Endodermal cell (in vitro differentiated cells): ENCODE results near the gene DNAH5. TPM values are rescaled to one million over a fixed set of nuclear protein-coding genes. Genes with fewer than 3 reads are reported as not detected.

Experiments
- DNase-seq: peaks from one replicate; pipeline ENCODE4 v3.0.0-alpha.2; 2017
- H3K27ac ChIP-seq: 2 replicates; pipeline ENCODE4 v1.5.1; 2013; ENCODE audit warnings: mild to moderate bottlenecking, low read depth, low read length, moderate library complexity
- H3K27me3 ChIP-seq: 2 replicates; pipeline ENCODE4 v1.6.1; 2013; ENCODE audit warnings: mild to moderate bottlenecking, low read length, moderate library complexity; ENCODE audit not compliant: insufficient read depth, control insufficient read depth, poor library complexity, severe bottlenecking
- H3K36me3 ChIP-seq: 2 replicates; pipeline ENCODE4 v1.7.0; 2013; ENCODE audit warnings: mild to moderate bottlenecking, low read length, moderate library complexity; ENCODE audit not compliant: control insufficient read depth, insufficient read depth
- H3K4me1 ChIP-seq: one replicate; pipeline ENCODE4 v1.7.0; 2013; ENCODE audit warnings: low read length; ENCODE audit not compliant: control insufficient read depth, insufficient read depth
- H3K4me3 ChIP-seq: 2 replicates; pipeline ENCODE4 v1.5.1; 2013; ENCODE audit warnings: mild to moderate bottlenecking, low read length, moderate library complexity
- H3K9ac ChIP-seq: 2 replicates; pipeline ENCODE4 v1.6.1; 2013; ENCODE audit warnings: mild to moderate bottlenecking, low read length, moderate library complexity; ENCODE audit not compliant: poor library complexity, severe bottlenecking; ENCODE audit errors: extremely low read depth
- H3K9me3 ChIP-seq: 2 replicates; pipeline ENCODE4 v1.6.1; 2013; ENCODE audit warnings: mild to moderate bottlenecking, low read length, moderate library complexity; ENCODE audit not compliant: control insufficient read depth
- H3K27ac Mint-ChIP-seq: 2 replicates; pipeline ENCODE4 v1.8.0; 2020; ENCODE audit warnings: mixed read lengths
- H3K27me3 Mint-ChIP-seq: 2 replicates; pipeline ENCODE4 v1.8.0; 2021; ENCODE audit warnings: mild to moderate bottlenecking, mixed read lengths; ENCODE audit not compliant: insufficient read depth
- H3K36me3 Mint-ChIP-seq: 2 replicates; pipeline ENCODE4 v1.8.0; 2020; ENCODE audit warnings: low read depth, mixed read lengths
- H3K4me1 Mint-ChIP-seq: 2 replicates; pipeline ENCODE4 v1.8.0; 2020; ENCODE audit warnings: mixed read lengths
- H3K4me3 Mint-ChIP-seq: 2 replicates; pipeline ENCODE4 v1.8.0; 2020; ENCODE audit warnings: mild to moderate bottlenecking, moderate library complexity, mixed read lengths
- H3K9me3 Mint-ChIP-seq: 2 replicates; pipeline ENCODE4 v1.8.0; 2020; ENCODE audit warnings: mild to moderate bottlenecking, mixed read lengths
- WGBS, 2 experiments: methylation state at CpG; one replicate each; pipeline versions ENCODE4 v1.1.5 to v1.1.7; 2013; ENCODE audit warnings: missing lambda C conversion rate in 2 of 2, mixed read lengths in 1 of 2; ENCODE audit not compliant: insufficient coverage in 1 of 2, insufficient read length in 1 of 2; 5-methylcytosine and 5-hydroxymethylcytosine counted together
- total RNA-seq, 2 donors: library from RNA; stranded (reverse); fragmentation: NEBNext Ultra II Directional in 1 of 2; extraction: Animal tissue kit (Norgen Biotek cat#: 25700) in 1 of 2; gene quantifications; 2 replicates in 1 of 2; 3 replicates in 1 of 2; pipeline ENCODE4 v1.2.1, GENCODE V29; 2021
- TF ChIP-seq, protein P1 (sequence below): fragments of 200-600 bp; sonication (generic); conservative IDR thresholded peaks from 2 replicates; pipeline ENCODE4 v1.5.0; 2021; ENCODE audit warnings: antibody characterized with exemption, mild to moderate bottlenecking

Gene DNAH5
- total RNA-seq, 2 donors from 2014 or later, result 0.84 to 1.8 TPM

DNA sequence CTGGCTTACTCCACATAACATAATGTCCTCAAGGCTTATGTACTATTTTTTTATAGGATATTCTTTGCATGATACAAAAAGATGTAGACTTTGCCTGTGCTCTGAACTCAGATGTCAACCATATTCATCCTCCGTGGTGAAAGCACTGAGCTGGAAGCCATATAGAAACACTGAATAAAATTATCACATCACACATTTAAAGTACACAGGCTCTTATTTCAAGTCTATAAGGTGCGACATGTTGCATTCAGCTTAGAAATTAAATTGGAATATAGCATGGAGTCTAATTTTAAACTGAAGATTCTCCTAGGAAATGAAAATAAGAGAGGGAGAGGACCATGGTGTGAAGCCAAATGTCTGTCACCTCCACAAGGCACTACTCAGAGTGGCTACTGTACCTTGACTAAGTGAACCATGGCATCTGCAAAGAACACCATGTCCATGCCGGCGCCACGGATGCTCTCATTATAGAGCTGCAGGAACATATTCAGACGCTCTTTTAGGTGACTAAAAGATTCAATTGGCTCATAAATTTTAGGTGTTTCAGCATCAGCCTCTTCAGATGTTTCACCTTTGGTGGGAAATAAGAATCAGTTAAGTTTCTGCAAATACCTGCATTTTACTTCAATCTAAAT lies 158.6 kb downstream of the DNAH5 start:
- 93 to 97% methylated on average over 4 to 6 of the region's 6 CpGs for WGBS, 2 experiments

DNA sequence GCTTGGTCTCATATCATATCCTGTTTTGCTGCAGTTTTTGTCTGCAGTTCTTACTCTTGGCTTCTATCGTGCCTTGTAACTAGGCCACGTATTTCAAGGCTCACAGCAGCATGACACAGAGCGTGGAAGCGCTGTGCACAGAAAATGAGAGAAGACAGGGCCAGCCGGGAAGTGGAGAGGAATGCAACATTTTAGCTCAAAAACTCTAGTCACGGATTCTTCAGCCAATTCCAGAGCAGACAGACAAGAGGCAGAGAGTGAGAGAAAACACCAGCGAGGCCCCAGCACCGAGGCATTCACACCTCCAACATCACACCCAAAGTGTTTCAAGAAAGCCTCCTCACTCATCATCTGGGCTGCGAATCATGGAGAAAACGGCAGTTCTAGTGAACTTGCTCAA lies 160.8 kb downstream of the DNAH5 start:
- no peak overlapping the region for H3K27ac Mint-ChIP-seq

More for the DNA sequence above, 158.6 kb downstream of the DNAH5 start:
- peaks cover 13% of the 10 kb centered on the region for H3K9me3 ChIP-seq
- H3K27ac Mint-ChIP-seq, result no peak overlapping the region
- H3K4me3 Mint-ChIP-seq, result no peak overlapping the region
- H3K36me3 ChIP-seq, result no peaks in the 10 kb centered on the region
- H3K4me3 ChIP-seq, result no peak overlapping the region
- no peak overlapping the region for H3K9ac ChIP-seq
- no peak for DNase-seq
- TF ChIP-seq, protein P1, sequence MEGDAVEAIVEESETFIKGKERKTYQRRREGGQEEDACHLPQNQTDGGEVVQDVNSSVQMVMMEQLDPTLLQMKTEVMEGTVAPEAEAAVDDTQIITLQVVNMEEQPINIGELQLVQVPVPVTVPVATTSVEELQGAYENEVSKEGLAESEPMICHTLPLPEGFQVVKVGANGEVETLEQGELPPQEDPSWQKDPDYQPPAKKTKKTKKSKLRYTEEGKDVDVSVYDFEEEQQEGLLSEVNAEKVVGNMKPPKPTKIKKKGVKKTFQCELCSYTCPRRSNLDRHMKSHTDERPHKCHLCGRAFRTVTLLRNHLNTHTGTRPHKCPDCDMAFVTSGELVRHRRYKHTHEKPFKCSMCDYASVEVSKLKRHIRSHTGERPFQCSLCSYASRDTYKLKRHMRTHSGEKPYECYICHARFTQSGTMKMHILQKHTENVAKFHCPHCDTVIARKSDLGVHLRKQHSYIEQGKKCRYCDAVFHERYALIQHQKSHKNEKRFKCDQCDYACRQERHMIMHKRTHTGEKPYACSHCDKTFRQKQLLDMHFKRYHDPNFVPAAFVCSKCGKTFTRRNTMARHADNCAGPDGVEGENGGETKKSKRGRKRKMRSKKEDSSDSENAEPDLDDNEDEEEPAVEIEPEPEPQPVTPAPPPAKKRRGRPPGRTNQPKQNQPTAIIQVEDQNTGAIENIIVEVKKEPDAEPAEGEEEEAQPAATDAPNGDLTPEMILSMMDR, result no peak
- peaks cover 8% of the 10 kb centered on the region for H3K9me3 Mint-ChIP-seq
- H3K4me1 ChIP-seq, result peaks cover 5% of the 10 kb centered on the region
- H3K27ac ChIP-seq, result no peak overlapping the region
- H3K36me3 Mint-ChIP-seq, result no peaks in the 10 kb centered on the region
- peaks cover 2% of the 10 kb centered on the region for H3K4me1 Mint-ChIP-seq
- no peaks in the 10 kb centered on the region for H3K27me3 ChIP-seq
- H3K27me3 Mint-ChIP-seq, result no peaks in the 10 kb centered on the region

DNA sequence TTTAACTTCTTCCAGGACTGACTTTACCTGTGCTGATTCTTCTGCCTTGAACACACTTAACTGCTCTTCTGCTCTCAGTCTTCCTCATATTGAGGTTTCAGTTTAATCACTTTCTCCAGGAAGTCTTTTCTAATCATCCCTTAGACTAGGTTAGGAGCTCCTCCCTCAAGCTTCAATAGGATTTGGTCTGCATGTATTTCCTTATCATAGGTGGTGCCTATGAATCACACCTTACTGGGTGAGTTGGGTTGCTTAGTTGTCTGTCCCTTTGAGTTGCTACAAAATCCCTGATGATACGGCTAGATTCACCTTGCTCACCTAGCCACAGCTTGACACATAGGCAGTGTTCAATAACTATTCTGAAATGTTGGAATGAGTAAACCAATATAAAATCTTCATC lies 164.4 kb downstream of the DNAH5 start:
- Mint-ChIP-seq H3K36me3 (no peaks in the 10 kb centered on the region), H3K27me3 (peaks cover 2% of the 10 kb centered on the region), H3K4me3 (no peak overlapping the region), H3K4me1 (peaks cover 4% of the 10 kb centered on the region), H3K27ac (no peak overlapping the region), H3K9me3 (peaks cover 8% of the 10 kb centered on the region)
- 94% methylated on average over 1 of the region's 1 CpG; no CpG with 5 or more reads in 1 of the 2 experiments for WGBS, 2 experiments
- no peak overlapping the region for H3K4me3 ChIP-seq
- H3K9me3 ChIP-seq, result peaks cover 13% of the 10 kb centered on the region
- no peak for DNase-seq
- TF ChIP-seq, protein P1, result no peak
- no peaks in the 10 kb centered on the region for H3K36me3 ChIP-seq
- no peak overlapping the region for H3K9ac ChIP-seq
- H3K27me3 ChIP-seq, result no peaks in the 10 kb centered on the region
- H3K4me1 ChIP-seq, result peaks cover 5% of the 10 kb centered on the region
- no peak overlapping the region for H3K27ac ChIP-seq

More for the DNA sequence above, 160.8 kb downstream of the DNAH5 start:
- Mint-ChIP-seq H3K36me3 (no peaks in the 10 kb centered on the region), H3K9me3 (peaks cover 8% of the 10 kb centered on the region), H3K4me1 (peaks cover 4% of the 10 kb centered on the region), H3K27me3 (no peaks in the 10 kb centered on the region), H3K4me3 (no peak overlapping the region)
- TF ChIP-seq, protein P1, result no peak
- 93 to 96% methylated on average over 7 to 10 of the region's 10 CpGs for WGBS, 2 experiments
- peaks cover 13% of the 10 kb centered on the region for H3K9me3 ChIP-seq
- no peaks in the 10 kb centered on the region for H3K27me3 ChIP-seq
- H3K36me3 ChIP-seq, result no peaks in the 10 kb centered on the region
- no peak overlapping the region for H3K9ac ChIP-seq
- no peak overlapping the region for H3K27ac ChIP-seq
- H3K4me1 ChIP-seq, result peaks cover 5% of the 10 kb centered on the region
- H3K4me3 ChIP-seq, result no peak overlapping the region
- DNase-seq, result no peak
